GDM1 (cell line): Measurements from ENCODE around the gene HECW1.
A peak's percentile ranks its signal among the peaks of the same experiment; 100 is the strongest.
"Not testable (repeated sequence)": the region's sequence is repeated elsewhere in the genome, so short reads cannot be mapped to it uniquely, and the experiment has no call there.

Source experiments
- DNase-seq: peaks from one replicate; lab custom pipeline; 2025; lab: John Stamatoyannopoulos, UW

The HECW1 gene

DNA sequence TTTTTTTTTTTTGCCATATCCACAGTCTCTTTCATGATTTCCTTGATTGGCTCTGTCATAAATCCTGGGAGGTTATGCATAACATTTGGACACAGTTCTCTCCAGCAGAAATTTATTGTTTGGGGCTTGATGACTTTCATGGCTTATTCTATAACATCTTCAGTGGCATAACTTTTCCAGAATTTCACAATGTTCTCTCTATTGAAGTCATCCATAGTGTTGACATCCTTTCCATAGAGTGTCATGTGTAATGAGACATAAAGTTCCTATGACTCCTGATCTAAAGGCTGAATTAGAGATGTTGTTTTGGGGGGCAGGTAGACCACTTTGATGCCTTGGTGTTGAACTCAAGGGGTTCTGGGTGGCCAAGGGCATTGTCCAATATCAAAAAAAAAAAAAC lies 433.8 kb downstream of the HECW1 start:
- no peak for DNase-seq

DNA sequence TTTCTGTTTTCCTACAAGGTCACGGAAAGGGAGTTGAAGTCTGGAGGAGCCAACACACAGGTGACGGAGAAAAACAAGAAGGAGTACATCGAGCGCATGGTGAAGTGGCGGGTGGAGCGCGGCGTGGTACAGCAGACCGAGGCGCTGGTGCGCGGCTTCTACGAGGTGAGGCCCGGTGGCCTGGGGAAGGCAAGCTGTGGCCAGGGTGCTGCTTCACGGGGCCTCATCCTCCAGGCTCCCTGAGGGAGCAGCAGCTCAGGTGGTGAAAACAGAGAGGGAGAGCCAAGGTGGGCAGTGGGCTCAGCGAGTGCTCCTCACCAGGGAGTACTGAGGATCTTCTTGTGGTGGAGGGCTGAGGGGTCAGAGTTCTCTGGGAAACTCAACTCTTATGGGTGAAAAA lies 438.0 kb downstream of the HECW1 start:
- no peak for DNase-seq

- no peak for DNase-seq
Measured at GRCh38 chr7:43552122-43552521, 439.7 kb downstream of the HECW1 start.

- peak; percentile 10 for DNase-seq
Measured at GRCh38 chr7:43553999-43554398, 441.6 kb downstream of the HECW1 start.

DNA sequence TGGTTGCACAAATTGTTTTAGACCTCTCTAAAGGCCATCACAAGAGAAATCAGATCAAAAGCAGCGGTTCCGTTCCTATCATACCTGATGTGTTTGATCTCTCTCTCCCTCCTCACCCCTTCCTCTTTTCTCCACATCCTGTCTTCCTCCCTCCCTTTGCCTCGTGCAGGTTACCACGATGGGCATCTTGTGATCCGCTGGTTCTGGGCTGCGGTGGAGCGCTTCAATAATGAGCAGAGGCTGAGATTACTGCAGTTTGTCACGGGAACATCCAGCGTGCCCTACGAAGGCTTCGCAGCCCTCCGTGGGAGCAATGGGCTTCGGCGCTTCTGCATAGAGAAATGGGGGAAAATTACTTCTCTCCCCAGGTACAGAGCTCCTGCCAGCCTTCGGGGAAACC lies 442.0 kb downstream of the HECW1 start:
- DNase-seq, result no peak

DNA sequence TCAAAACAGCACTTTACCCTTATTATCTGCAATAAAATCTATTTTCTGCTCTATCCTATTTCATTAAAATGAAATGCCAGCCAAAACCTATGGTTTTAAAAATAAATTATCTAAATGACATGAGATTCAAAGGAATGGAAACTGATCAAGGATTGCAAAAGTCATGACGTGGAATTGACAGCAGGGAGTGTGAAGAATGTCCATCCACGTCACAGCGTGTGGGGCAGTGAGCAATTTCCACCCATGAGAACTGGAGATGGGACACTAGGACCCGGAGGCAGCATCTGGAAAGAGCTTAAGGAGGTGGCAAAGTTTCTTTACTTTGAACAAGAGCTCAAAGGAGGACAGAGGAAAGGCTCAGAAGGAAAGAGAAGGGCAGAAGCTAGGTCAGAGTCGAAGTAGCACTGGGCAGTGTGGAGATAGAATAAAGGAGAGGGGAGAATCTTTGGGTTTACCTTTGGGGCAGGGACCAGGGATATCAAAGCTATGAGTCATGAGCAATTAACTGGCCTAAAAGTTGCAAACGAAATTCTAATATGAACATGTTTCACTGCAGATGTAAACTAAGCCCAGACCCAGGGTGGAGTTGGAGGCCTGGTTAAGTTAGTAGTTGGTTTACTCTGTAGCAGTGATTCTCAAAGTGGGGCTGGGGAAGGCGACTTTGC lies 445.5 kb downstream of the HECW1 start:
- no peak for DNase-seq

DNA sequence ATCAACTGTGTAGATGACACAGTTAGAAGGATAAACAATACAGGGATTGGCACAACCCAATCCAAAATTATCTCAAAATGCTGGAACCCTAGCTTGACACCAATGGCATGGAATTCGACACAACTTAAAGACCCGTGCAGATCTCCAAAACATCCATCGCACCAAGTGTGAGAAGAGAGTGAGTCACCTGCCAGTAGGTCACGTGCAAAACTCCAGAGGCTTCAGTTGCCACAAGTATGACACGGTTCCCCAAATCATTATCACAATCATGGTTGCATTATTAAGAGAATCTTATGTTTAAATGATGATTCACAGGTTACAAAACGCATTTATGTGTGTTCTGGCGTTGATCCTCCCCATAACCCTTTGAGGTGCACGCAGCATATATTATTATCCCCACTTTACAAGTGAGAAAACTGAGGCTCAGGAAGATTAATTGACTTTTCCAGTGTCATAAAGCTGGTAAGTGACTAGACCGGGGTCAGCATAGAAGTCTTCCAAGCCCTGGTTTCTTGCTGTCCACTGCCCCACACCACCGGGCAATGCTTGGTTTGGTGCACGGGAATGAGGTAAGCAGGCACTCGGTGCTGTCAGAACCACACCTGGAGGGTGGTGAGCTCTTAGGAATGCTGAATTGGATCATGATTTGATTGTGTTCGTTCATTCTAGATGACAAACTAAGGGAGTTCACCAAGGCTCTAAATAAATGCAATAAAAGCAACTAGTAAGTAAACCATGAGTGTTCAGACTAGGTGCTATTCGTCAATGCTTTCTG lies 446.9 kb downstream of the HECW1 start:
- DNase-seq, result no peak

DNA sequence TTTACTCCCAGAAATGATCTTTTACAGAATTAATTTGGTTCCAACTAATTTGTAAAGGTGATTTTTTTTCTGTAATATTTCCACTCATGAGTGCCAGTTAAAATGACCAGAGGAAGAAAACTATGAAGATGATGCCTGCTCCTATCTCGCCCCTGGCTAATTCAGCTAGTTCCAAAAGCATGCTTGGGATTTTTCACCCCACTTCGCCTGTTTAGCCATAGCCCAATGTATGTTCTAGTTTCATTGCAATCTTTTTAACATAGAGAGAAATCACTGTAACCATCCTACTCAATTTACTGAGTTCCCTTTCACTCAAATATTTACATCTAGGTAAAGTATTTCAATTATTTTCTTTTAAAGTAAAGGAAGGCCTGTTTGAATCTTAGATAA lies 447.5 kb downstream of the HECW1 start:
- DNase-seq, result no peak

DNA sequence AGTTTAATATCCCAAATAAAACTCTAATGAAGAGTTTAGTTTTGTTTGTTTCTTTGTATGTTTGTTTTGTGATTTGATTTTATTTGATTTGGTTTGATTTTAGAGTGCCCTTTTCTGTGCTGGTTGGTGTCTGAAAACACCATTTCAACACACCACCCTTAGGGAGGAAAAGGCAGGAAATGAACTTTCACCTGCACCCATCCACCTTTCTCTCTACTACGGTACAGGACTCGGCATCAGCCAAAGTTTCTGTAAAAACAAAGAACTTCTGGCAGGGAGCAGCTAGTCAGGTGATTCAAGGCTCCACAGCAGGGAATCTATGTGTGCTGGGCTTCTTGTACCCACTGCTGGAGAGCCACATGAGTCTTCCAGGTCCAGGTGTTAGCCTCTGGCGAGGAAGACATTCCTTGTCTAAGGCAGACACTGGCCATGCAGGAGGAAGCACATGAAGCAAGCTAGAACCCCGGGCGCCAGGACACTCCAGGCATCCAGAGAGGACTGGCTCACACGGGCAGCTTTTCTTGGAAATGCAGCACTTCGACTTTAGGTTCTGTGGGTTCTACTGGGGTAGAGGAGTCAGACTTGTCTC lies 448.4 kb downstream of the HECW1 start:
- DNase-seq, result no peak

DNA sequence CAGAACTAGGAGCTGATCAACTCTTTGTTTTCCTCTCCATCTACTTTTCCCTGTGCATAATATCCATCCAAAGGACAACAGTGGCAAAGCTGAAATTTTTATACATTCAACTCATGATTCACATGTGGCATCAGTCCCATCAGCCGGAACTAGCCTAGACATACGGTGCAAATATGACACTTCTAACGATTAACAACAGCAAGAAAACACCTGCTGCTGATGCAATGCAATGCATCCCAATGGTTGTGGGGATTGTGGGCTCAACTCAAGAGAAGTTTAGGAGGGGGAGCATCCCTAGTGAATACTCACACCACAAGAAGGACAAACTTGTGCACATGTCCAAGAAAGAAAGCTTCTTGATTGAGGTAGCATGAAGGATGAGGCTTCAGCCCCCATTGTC lies 449.9 kb downstream of the HECW1 start:
- no peak for DNase-seq

GRCh38 chr7:43565786-43566185 lies 453.3 kb downstream of the HECW1 start:
- no peak for DNase-seq

DNA sequence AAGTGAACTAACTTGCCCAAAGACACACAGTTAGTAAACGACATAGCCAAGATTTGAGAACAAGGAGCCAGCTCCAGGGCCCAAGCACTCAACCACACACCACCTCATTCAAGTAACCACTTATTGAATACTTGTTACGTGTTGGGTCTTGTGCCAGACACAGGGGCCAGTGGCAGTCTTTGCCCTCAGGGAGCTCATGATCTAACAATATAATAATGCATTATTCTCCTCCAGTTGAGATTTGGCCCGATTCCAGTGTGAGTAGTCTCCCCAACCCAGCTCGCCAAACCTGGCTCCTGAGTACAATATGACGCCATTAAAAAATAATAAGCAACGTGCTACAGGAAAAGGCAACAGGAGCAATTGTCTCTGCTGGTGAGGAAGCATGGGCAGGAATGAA lies 456.1 kb downstream of the HECW1 start:
- no peak for DNase-seq

DNA sequence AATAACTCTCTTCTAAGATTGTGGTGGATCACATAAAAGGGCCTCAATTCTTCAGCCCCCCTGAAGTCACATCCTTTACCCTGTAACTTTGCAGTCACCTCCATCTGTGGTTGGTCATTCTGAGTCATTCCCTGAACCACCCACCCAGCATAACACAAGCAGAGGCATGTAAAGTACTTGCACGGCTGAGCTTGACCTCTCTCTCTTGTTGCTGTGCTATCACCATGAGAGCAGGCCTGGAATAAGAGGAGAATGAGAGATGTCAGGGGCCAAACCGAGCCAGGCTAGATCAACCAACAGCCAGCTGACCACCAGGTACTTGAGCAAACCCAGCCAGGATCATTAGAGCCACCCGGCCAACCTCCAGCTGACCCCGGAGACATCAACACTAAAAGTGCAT lies 457.0 kb downstream of the HECW1 start:
- DNase-seq, result no peak

GRCh38 chr7:43570688-43571365 lies 458.4 kb downstream of the HECW1 start:
- DNase-seq, result no peak

- DNase-seq, result peak; percentile 88
Measured at GRCh38 chr7:43572516-43573049, 460.1 kb downstream of the HECW1 start.

DNA sequence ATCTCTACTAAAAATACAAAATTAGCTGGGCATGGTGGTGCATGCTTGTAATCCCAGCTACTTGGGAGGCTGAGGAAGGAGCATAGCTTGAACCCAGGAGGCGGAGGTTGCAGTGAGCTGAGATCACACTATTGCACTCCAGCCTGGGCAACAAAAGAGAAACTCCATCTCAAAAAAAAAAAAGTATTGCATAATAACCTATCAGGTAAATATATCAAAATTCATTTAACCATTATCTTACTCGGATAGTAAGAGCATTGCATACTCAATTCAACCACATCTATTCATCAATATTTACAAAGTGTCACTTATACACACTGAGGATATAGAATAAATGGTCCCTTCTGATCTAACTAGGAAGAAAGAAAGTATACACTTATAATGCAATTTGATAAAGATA lies 461.4 kb downstream of the HECW1 start:
- not testable (repeated sequence) for DNase-seq

DNA sequence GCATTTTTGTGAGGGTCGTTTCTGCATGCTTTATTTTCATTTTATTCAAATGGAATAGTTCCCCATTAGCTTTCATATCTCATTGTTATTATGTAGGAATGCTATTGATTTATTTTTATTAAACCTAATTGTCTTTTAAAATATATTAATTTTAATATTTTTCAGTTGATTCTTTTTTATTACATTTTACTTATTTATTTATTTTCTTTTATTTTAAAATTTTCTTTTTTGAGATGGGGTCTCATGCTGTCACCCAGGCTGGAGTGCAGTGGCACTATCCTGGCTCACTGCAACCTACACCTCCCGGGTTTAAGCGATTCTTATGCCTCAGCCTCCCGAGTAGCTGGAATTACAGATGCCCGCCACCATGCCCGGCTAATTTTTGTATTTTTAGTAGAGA lies 463.1 kb downstream of the HECW1 start:
- DNase-seq, result no peak

- no peak for DNase-seq
Measured at GRCh38 chr7:43576241-43576640, 463.8 kb downstream of the HECW1 start.

- peak; percentile 72 for DNase-seq
Measured at GRCh38 chr7:43577485-43577951, 465.1 kb downstream of the HECW1 start.

DNA sequence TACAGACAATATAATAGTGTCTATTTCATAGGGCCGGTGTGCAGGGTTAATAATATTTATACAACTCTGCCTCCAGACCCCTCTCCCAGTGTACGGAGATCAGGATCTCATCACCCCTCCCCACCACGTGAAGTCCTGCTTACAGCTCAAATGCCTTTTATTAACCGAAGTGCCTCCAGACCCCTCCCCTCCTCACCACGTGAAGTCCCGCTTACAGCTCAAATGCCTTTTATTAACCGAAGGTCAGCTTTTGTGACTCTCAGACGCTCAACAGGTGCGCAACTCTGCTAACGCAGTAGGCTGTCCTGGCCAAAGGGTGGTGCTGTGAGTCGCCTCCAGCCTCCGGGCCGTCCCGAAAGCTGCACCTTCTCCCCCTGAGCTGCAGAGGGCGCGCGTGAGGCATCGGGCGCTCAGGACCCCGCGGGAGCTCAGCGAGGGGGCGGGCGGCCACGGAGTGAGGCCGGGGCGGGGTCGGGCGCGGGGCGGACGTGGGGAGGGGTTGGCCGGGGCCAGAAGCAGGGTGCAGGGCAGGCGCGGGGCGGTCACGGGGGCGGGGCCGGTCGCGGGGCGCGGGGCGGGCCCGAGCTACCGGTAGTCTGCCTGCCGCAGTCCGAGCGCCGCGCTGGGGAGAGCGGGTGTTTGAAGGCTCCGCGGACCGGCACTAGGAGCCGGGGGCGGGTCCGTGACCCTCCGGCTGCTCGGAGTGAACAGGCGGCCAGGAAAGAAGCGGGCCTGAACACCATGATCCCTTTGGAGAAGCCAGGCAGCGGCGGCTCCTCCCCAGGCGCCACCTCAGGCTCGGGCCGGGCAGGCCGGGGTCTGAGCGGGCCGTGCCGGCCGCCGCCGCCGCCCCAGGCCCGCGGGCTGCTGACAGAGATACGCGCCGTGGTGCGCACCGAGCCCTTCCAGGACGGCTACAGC lies 470.3 kb downstream of the HECW1 start, which contains the start of gene STK17A:
Gene STK17A (plus strand): TSS at position 606 of the 921 bp plus-strand sequence. CDS start 136 bp downstream, at position 742.
- DNase-seq, result peak; percentile 90
